ENCODE data around the gene PIK3C2G. TPM values are rescaled to one million over a fixed set of nuclear protein-coding genes. Genes with fewer than 3 reads are reported as not detected.

Gene PIK3C2G
- total and polyA plus RNA-seq, 2 of the 13 experiments (the other 11 are each of a cell fraction or from before 2014, with no cell fraction given) = not detected

DNA sequence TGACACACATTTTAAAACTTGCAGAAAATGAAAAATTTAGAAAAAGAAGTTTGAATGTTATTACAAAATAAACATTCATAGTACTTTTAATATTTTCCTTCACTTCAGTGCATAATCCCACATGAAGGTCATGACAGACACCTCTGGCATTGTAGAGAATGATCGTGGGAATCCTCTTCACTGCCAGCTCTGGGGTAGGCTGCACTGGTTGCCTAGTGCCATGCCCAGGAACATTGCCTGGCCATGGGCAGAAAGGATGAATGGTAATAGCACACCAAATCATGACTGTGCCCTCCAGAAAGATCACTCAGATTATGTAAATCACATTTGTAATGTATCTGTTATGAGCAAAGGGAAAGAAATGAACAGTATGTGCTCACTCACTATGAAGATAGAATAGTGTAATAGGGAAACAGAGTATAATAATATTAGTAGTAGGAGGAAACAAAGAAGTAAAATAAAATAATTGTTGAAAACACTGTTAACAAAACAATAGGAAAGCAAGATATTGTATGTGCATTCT is 314.8 kb downstream of the PIK3C2G start (continued):
- TF ChIP-seq, protein P1, sequence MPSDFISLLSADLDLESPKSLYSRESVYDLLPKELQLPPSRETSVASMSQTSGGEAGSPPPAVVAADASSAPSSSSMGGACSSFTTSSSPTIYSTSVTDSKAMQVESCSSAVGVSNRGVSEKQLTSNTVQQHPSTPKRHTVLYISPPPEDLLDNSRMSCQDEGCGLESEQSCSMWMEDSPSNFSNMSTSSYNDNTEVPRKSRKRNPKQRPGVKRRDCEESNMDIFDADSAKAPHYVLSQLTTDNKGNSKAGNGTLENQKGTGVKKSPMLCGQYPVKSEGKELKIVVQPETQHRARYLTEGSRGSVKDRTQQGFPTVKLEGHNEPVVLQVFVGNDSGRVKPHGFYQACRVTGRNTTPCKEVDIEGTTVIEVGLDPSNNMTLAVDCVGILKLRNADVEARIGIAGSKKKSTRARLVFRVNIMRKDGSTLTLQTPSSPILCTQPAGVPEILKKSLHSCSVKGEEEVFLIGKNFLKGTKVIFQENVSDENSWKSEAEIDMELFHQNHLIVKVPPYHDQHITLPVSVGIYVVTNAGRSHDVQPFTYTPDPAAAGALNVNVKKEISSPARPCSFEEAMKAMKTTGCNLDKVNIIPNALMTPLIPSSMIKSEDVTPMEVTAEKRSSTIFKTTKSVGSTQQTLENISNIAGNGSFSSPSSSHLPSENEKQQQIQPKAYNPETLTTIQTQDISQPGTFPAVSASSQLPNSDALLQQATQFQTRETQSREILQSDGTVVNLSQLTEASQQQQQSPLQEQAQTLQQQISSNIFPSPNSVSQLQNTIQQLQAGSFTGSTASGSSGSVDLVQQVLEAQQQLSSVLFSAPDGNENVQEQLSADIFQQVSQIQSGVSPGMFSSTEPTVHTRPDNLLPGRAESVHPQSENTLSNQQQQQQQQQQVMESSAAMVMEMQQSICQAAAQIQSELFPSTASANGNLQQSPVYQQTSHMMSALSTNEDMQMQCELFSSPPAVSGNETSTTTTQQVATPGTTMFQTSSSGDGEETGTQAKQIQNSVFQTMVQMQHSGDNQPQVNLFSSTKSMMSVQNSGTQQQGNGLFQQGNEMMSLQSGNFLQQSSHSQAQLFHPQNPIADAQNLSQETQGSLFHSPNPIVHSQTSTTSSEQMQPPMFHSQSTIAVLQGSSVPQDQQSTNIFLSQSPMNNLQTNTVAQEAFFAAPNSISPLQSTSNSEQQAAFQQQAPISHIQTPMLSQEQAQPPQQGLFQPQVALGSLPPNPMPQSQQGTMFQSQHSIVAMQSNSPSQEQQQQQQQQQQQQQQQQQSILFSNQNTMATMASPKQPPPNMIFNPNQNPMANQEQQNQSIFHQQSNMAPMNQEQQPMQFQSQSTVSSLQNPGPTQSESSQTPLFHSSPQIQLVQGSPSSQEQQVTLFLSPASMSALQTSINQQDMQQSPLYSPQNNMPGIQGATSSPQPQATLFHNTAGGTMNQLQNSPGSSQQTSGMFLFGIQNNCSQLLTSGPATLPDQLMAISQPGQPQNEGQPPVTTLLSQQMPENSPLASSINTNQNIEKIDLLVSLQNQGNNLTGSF (CRISPR knock-in tag; IDR thresholded peaks at IDR 0.05) = no peak
- TF ChIP-seq SALL2 (CRISPR knock-in tag; IDR thresholded peaks at IDR 0.05) = no peak

GRCh38 chr12:18576648-18577047 is 315.3 kb downstream of the PIK3C2G start:
- FAIRE-seq = no peak
- in situ Hi-C loops (cut with HindIII; ENCODE audit: extremely low pct_ligation_motif_present, low pct_unique_long_range_greater_than_20kb) = no loop called here
- intact Hi-C loops (cut with micrococcal nuclease; ENCODE audit: unreplicated experiment) = no loop called here
- Histone ChIP-seq H3K27ac (ENCODE audit: extremely low read length, insufficient read depth, low read length) (no peak overlapping the region), H3K79me2 (ENCODE audit: insufficient read depth, low read length) (no peaks in the 10 kb centered on the region), H3K27me3 (ENCODE audit: control insufficient read depth in 1 of 2, insufficient read depth in 2 of 2, low read length in 2 of 2) (no peaks in the 10 kb centered on the region), H4K20me1 (ENCODE audit: insufficient read depth, low read length) (no peaks in the 10 kb centered on the region), H3K4me3 (replicated peaks in 1 of 3; ENCODE audit: insufficient read depth in 1 of 3, low read depth in 2 of 3, low read length in 3 of 3) (no peak overlapping the region), H3K9ac (ENCODE audit: insufficient read depth, low read depth, low read length) (no peak overlapping the region), H3K4me1 (ENCODE audit: insufficient read depth, low read length) (no peaks in the 10 kb centered on the region), H3K4me2 (ENCODE audit: low read depth, low read length) (no peak overlapping the region), H2AFZ (ENCODE audit: low read length) (no peak overlapping the region), H3K9me3 (ENCODE audit: low read length) (no peaks in the 10 kb centered on the region), H3K36me3 (replicated peaks in 1 of 2; ENCODE audit: control insufficient read depth in 1 of 2, insufficient read depth in 2 of 2, low read length in 2 of 2) (no peaks in the 10 kb centered on the region)
- 0% methylated on average over 1 of the region's 1 CpG for WGBS (ENCODE audit: low lambda C conversion rate)
- TF ChIP-seq AHR (CRISPR knock-in tag; IDR thresholded peaks at IDR 0.05) (no peak), FOXJ3 (CRISPR knock-in tag; IDR thresholded peaks at IDR 0.05; ENCODE audit: borderline replicate concordance) (no peak), ZNF101 (CRISPR knock-in tag; IDR thresholded peaks at IDR 0.05; ENCODE audit: borderline replicate concordance, low read depth) (no peak), MIER2 (CRISPR knock-in tag; IDR thresholded peaks at IDR 0.05) (no peak), SOX13 (IDR thresholded peaks at IDR 0.05) (no peak), SOX13 (CRISPR knock-in tag; conservative IDR thresholded peaks at IDR 0.05 in 1 of 2, IDR thresholded peaks at IDR 0.05 in 1 of 2) (no peak), ZNF224 (CRISPR knock-in tag; IDR thresholded peaks at IDR 0.05) (no peak), ZNF556 (CRISPR knock-in tag; IDR thresholded peaks at IDR 0.05; ENCODE audit: borderline replicate concordance) (no peak), GLI4 (CRISPR knock-in tag; IDR thresholded peaks at IDR 0.05; ENCODE audit: borderline replicate concordance) (no peak), FOXP1 (IDR thresholded peaks at IDR 0.05) (no peak), FOXP1 (CRISPR knock-in tag; IDR thresholded peaks at IDR 0.05) (no peak), TCF7 (IDR thresholded peaks at IDR 0.05; ENCODE audit: low read depth) (no peak), UBTF (CRISPR knock-in tag; IDR thresholded peaks at IDR 0.05) (no peak), CENPX (CRISPR knock-in tag; IDR thresholded peaks at IDR 0.05) (no peak)
- ChIA-PET CTCF (ENCODE audit: low intra/inter-chr PET ratio, low total read pairs) (no interaction called here), POLR2A (no interaction called here)
- no peak for DNase-seq (ENCODE audit: low spot score)
- ATAC-seq = no peak
- BruUV-seq (replicated peaks) = no TSS peak
